Mesenchymal stem cell (in vitro differentiated cells and primary cell): ENCODE results near the gene CPLX3.

Experiments used
- DNase-seq: peaks from one replicate; pipeline ENCODE4 v3.0.0-alpha.2; 2013
- H2AFZ ChIP-seq: one replicate; pipeline ENCODE4 v1.6.1; 2013; ENCODE audit warnings: low read depth, mild to moderate bottlenecking, control low read depth, inconsistent platforms, low read length, moderate library complexity
- H2AK5ac ChIP-seq: 2 replicates; pipeline ENCODE4 v1.6.1; 2013; ENCODE audit warnings: low read length, moderate library complexity, mild to moderate bottlenecking, inconsistent platforms; ENCODE audit not compliant: severe bottlenecking
- H2BK120ac ChIP-seq: one replicate; pipeline ENCODE4 v1.6.1; 2013; ENCODE audit warnings: low read depth, mild to moderate bottlenecking, inconsistent platforms, low read length, moderate library complexity
- H2BK12ac ChIP-seq, 2 experiments: one replicate each; pipeline ENCODE4 v1.6.1; 2013; ENCODE audit warnings: inconsistent platforms in 2 of 2, low read length in 2 of 2, mild to moderate bottlenecking in 2 of 2, moderate library complexity in 2 of 2, control low read depth in 1 of 2
- H2BK15ac ChIP-seq: one replicate; pipeline ENCODE4 v1.6.1; 2013; ENCODE audit warnings: mild to moderate bottlenecking, low read depth, inconsistent platforms; ENCODE audit not compliant: poor library complexity, severe bottlenecking
- H2BK5ac ChIP-seq: 2 replicates; pipeline ENCODE4 v1.6.1; 2013; ENCODE audit warnings: low read depth, mild to moderate bottlenecking, low read length, control low read depth, inconsistent platforms; ENCODE audit not compliant: poor library complexity, severe bottlenecking
- H3K14ac ChIP-seq, 2 experiments: one replicate each; pipeline ENCODE4 v1.6.1; 2013; ENCODE audit warnings: inconsistent platforms in 2 of 2, low read length in 2 of 2, control low read depth in 1 of 2, mild to moderate bottlenecking in 1 of 2, moderate library complexity in 1 of 2
- H3K18ac ChIP-seq, 2 experiments: one replicate each; pipeline ENCODE4 v1.6.1; 2013; ENCODE audit warnings: inconsistent platforms in 2 of 2, low read length in 2 of 2, control low read depth in 1 of 2, low read depth in 1 of 2, mild to moderate bottlenecking in 1 of 2
- H3K23ac ChIP-seq, 2 experiments: one replicate each; pipeline ENCODE4 v1.6.1; 2013; ENCODE audit warnings: inconsistent platforms in 2 of 2, low read length in 2 of 2, mild to moderate bottlenecking in 2 of 2, moderate library complexity in 2 of 2, control low read depth in 1 of 2
- H3K27ac ChIP-seq: 2 replicates; pipeline ENCODE4 v1.5.1; 2013; ENCODE audit warnings: mild to moderate bottlenecking, moderate library complexity, low read length, control low read depth, inconsistent platforms; ENCODE audit not compliant: poor library complexity, severe bottlenecking
- H3K27me3 ChIP-seq, 2 experiments: 2 replicates each; pipeline versions ENCODE4 v1.6.1 to v1.7.0; 2013; ENCODE audit warnings: low read length in 2 of 2, mild to moderate bottlenecking in 2 of 2, moderate library complexity in 2 of 2, control low read depth in 1 of 2, inconsistent platforms in 1 of 2; ENCODE audit not compliant: control insufficient read depth in 1 of 2, insufficient read depth in 1 of 2
- H3K36me3 ChIP-seq, 2 experiments: 2 replicates each; pipeline versions ENCODE4 v1.6.1 to v1.7.0; 2013; ENCODE audit warnings: low read length in 2 of 2, control low read depth in 1 of 2, inconsistent platforms in 1 of 2, low read depth in 1 of 2, mild to moderate bottlenecking in 1 of 2; ENCODE audit not compliant: insufficient read depth in 2 of 2, control insufficient read depth in 1 of 2
- H3K4ac ChIP-seq, 2 experiments: one replicate each; pipeline ENCODE4 v1.6.1; 2013; ENCODE audit warnings: inconsistent platforms in 2 of 2, low read length in 2 of 2, mild to moderate bottlenecking in 2 of 2, moderate library complexity in 2 of 2, control low read depth in 1 of 2, low read depth in 1 of 2
- H3K4me1 ChIP-seq: 2 replicates; pipeline ENCODE4 v1.6.1; 2013; ENCODE audit warnings: low read depth, low read length, control low read depth; ENCODE audit not compliant: control insufficient read depth, insufficient read depth
- H3K4me2 ChIP-seq: 2 replicates; pipeline ENCODE4 v1.6.1; 2013; ENCODE audit warnings: low read length, mild to moderate bottlenecking, inconsistent platforms; ENCODE audit not compliant: poor library complexity, severe bottlenecking
- H3K4me3 ChIP-seq, 2 experiments: 2 replicates each; pipeline versions ENCODE4 v1.5.1 to v1.7.0; 2013; ENCODE audit warnings: low read length in 2 of 2, mild to moderate bottlenecking in 2 of 2, control low read depth in 1 of 2, low read depth in 1 of 2; ENCODE audit not compliant: insufficient read depth in 1 of 2
- H3K79me1 ChIP-seq: replicated peaks from 2 replicates; pipeline ENCODE4 v1.6.1; 2013; ENCODE audit warnings: mild to moderate bottlenecking, control low read depth, low read length, inconsistent platforms; ENCODE audit not compliant: poor library complexity, severe bottlenecking
- H3K9ac ChIP-seq: 2 replicates; pipeline ENCODE4 v1.7.0; 2013; ENCODE audit warnings: mild to moderate bottlenecking, low read length, moderate library complexity
- H3K9me3 ChIP-seq: 2 replicates; pipeline ENCODE4 v1.7.0; 2013; ENCODE audit warnings: mild to moderate bottlenecking, low read length; ENCODE audit not compliant: control insufficient read depth
- H4K8ac ChIP-seq: one replicate; pipeline ENCODE4 v1.6.1; 2013; ENCODE audit warnings: inconsistent platforms, mild to moderate bottlenecking, low read length, moderate library complexity
- H4K91ac ChIP-seq: one replicate; pipeline ENCODE4 v1.6.1; 2013; ENCODE audit warnings: mild to moderate bottlenecking, low read length, inconsistent platforms
- WGBS: methylation state at CpG from one replicate; pipeline ENCODE4 v1.1.7; 2013; ENCODE audit warnings: mixed read lengths; 5-methylcytosine and 5-hydroxymethylcytosine counted together

Gene CPLX3

GRCh38 chr15:74823324-74823723 lies 3.1 kb upstream of the CPLX3 start:
- H4K91ac ChIP-seq = no peak overlapping the region
- H2BK15ac ChIP-seq = no peak overlapping the region
- H3K4ac ChIP-seq = no peak overlapping the region
- no peak overlapping the region for H3K9ac ChIP-seq
- 77% methylated on average over 6 of the region's 6 CpGs for WGBS
- no peak overlapping the region for H3K27ac ChIP-seq
- H3K4me2 ChIP-seq = no peak overlapping the region
- H4K8ac ChIP-seq = no peak overlapping the region
- H2AFZ ChIP-seq = no peak overlapping the region
- no peak overlapping the region for H2BK5ac ChIP-seq
- no peak overlapping the region for H3K23ac ChIP-seq
- H2BK12ac ChIP-seq = no peak overlapping the region
- H3K79me1 ChIP-seq = no peaks in the 10 kb centered on the region
- no peak for DNase-seq
- H3K36me3 ChIP-seq = no peaks in the 10 kb centered on the region
- H2BK120ac ChIP-seq = no peak overlapping the region
- peaks cover 54 to 72% of the 10 kb centered on the region in 2 experiments for H3K27me3 ChIP-seq
- peaks cover 16% of the 10 kb centered on the region for H3K4me1 ChIP-seq
- no peak overlapping the region for H3K18ac ChIP-seq
- no peaks in the 10 kb centered on the region for H3K9me3 ChIP-seq
- H3K4me3 ChIP-seq = no peak overlapping the region
- H3K14ac ChIP-seq = no peak overlapping the region
- H2AK5ac ChIP-seq = no peak overlapping the region

- H4K8ac ChIP-seq = no peak overlapping the region
- no peak overlapping the region for H2BK5ac ChIP-seq
Measured at GRCh38 chr15:74824976-74825375, 1.5 kb upstream of the CPLX3 start.

DNA sequence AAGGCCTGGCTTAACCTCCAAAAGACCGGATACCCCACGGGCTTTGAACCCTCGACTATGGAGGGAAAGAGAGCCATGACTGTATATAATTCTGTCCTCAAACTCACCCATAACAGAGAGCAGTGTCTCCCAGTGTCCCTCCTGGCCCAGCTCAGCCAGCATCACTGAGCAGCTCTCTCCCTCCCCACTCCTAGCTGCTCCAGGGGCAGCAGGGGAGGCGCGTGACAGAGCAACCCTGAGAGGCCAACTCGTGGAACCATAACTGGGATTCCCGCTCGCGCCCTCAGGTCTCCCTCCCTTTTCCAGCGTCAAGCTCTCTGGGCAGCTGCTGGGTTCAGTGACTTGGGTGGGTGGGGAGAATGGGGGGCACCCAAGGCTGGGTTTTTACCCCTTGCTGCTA lies 561 bp upstream of the CPLX3 start:
- Histone ChIP-seq H2BK15ac (no peak overlapping the region), H3K4me1 (peaks cover 9% of the 10 kb centered on the region), H4K8ac (no peak overlapping the region), H3K14ac (no peak overlapping the region), H2BK120ac (no peak overlapping the region), H3K36me3 (no peaks in the 10 kb centered on the region), H3K23ac (no peak overlapping the region), H3K9me3 (no peaks in the 10 kb centered on the region), H3K79me1 (no peaks in the 10 kb centered on the region), H3K9ac (no peak overlapping the region), H3K4me3 (no peak overlapping the region), H3K27ac (no peak overlapping the region), H2AFZ (no peak overlapping the region), H2AK5ac (no peak overlapping the region), H3K4ac (no peak overlapping the region), H2BK12ac (no peak overlapping the region), H3K27me3 (peaks cover 59 to 70% of the 10 kb centered on the region in 2 experiments), H3K18ac (no peak overlapping the region), H3K4me2 (no peak overlapping the region), H4K91ac (no peak overlapping the region), H2BK5ac (no peak overlapping the region)
- DNase-seq = no peak
- WGBS = 62% methylated on average over 9 of the region's 10 CpGs

More at GRCh38 chr15:74824976-74825375, 1.5 kb upstream of the CPLX3 start:
- DNase-seq = no peak
- Histone ChIP-seq H3K27me3 (peaks cover 63% of the 10 kb centered on the region in 2 experiments), H3K4me1 (peaks cover 9% of the 10 kb centered on the region), H2AFZ (no peak overlapping the region), H3K27ac (no peak overlapping the region), H2AK5ac (no peak overlapping the region), H3K4ac (no peak overlapping the region), H3K4me2 (no peak overlapping the region), H3K9me3 (no peaks in the 10 kb centered on the region), H3K18ac (no peak overlapping the region), H3K9ac (no peak overlapping the region), H3K4me3 (no peak overlapping the region), H2BK12ac (no peak overlapping the region), H2BK15ac (no peak overlapping the region), H3K36me3 (no peaks in the 10 kb centered on the region), H3K79me1 (no peaks in the 10 kb centered on the region), H4K91ac (no peak overlapping the region), H3K14ac (no peak overlapping the region), H3K23ac (no peak overlapping the region), H2BK120ac (no peak overlapping the region)
- 74% methylated on average over 7 of the region's 7 CpGs for WGBS

- peaks cover 59 to 76% of the 10 kb centered on the region in 2 experiments for H3K27me3 ChIP-seq
- H4K8ac ChIP-seq = no peak overlapping the region
- no peak overlapping the region for H2BK12ac ChIP-seq
- H3K27ac ChIP-seq = no peak overlapping the region
- no peak overlapping the region for H3K18ac ChIP-seq
- no peak overlapping the region for H3K4ac ChIP-seq
- H4K91ac ChIP-seq = no peak overlapping the region
- H3K4me3 ChIP-seq = no peak overlapping the region
- DNase-seq = no peak
- WGBS = 47% methylated on average over 19 of the region's 21 CpGs
- peaks cover 9% of the 10 kb centered on the region for H3K4me1 ChIP-seq
- no peaks in the 10 kb centered on the region for H3K9me3 ChIP-seq
- H2BK5ac ChIP-seq = no peak overlapping the region
- no peak overlapping the region for H2AK5ac ChIP-seq
- H2BK15ac ChIP-seq = no peak overlapping the region
- H3K36me3 ChIP-seq = no peaks in the 10 kb centered on the region
- H2AFZ ChIP-seq = no peak overlapping the region
- no peaks in the 10 kb centered on the region for H3K79me1 ChIP-seq
- H3K4me2 ChIP-seq = no peak overlapping the region
- no peak overlapping the region for H3K14ac ChIP-seq
- no peak overlapping the region for H2BK120ac ChIP-seq
- no peak overlapping the region for H3K23ac ChIP-seq
- H3K9ac ChIP-seq = no peak overlapping the region
Measured at GRCh38 chr15:74826921-74827320, 494 bp downstream of the CPLX3 start.
